GM23338 (cell line): ENCODE measurements around the gene HMOX1. TPM values are rescaled to one million over a fixed set of nuclear protein-coding genes. Genes with fewer than 3 reads are reported as not detected.

Experiments
- ATAC-seq: fragments of 200-7000 bp; cut with Tn5 transposase; 3 replicates; pipeline ENCODE4 v1.9.1; 2020
- DNase-seq: peaks from one replicate; pipeline ENCODE4 v3.0.0-alpha.2; 2015; ENCODE audit warnings: low spot score
- H2AFZ ChIP-seq: fragments of 200-600 bp; sonication (generic); 2 replicates; pipeline ENCODE4 v1.8.0; 2016; ENCODE audit warnings: antibody characterized with exemption, mild to moderate bottlenecking, moderate library complexity
- H3F3A ChIP-seq: fragments of 200-600 bp; sonication (generic); replicated peaks from 2 replicates; pipeline ENCODE4 v1.8.0; 2017; ENCODE audit warnings: antibody characterized with exemption, mixed run types, low read depth
- H3K27ac ChIP-seq: fragments of 200-600 bp; sonication (generic); 2 replicates; pipeline ENCODE4 v1.6.1; 2016; ENCODE audit warnings: low read depth
- H3K27me3 ChIP-seq: fragments of 200-600 bp; sonication (generic); 2 replicates; pipeline ENCODE4 v1.8.0; 2016; ENCODE audit warnings: mild to moderate bottlenecking, mixed run types, moderate library complexity; ENCODE audit not compliant: insufficient read depth
- H3K36me3 ChIP-seq: fragments of 200-600 bp; sonication (generic); 2 replicates; pipeline ENCODE4 v1.8.0; 2016; ENCODE audit warnings: mild to moderate bottlenecking; ENCODE audit not compliant: insufficient read depth
- H3K4me1 ChIP-seq: fragments of 200-600 bp; sonication (generic); 2 replicates; pipeline ENCODE4 v1.8.0; 2016; ENCODE audit warnings: mild to moderate bottlenecking, moderate library complexity; ENCODE audit not compliant: insufficient read depth
- H3K4me2 ChIP-seq: fragments of 200-600 bp; sonication (generic); 2 replicates; pipeline ENCODE4 v1.7.1; 2017; ENCODE audit warnings: mixed run types
- H3K4me3 ChIP-seq: fragments of 200-600 bp; sonication (generic); 2 replicates; pipeline ENCODE4 v1.6.1; 2016; ENCODE audit warnings: mixed run types
- H3K79me2 ChIP-seq: fragments of 200-600 bp; sonication (generic); replicated peaks from 2 replicates; pipeline ENCODE4 v1.8.0; 2017; ENCODE audit warnings: mild to moderate bottlenecking; ENCODE audit not compliant: insufficient read depth
- H3K9me2 ChIP-seq: fragments of 200-600 bp; sonication (generic); 2 replicates; pipeline ENCODE4 v1.8.0; 2017; ENCODE audit not compliant: insufficient read depth
- H4K20me1 ChIP-seq: fragments of 200-600 bp; sonication (generic); replicated peaks from 2 replicates; pipeline ENCODE4 v1.8.0; 2017; ENCODE audit warnings: mild to moderate bottlenecking; ENCODE audit not compliant: insufficient read depth
- H3K27ac Mint-ChIP-seq: 2 replicates; pipeline ENCODE4 v1.8.0; 2020; ENCODE audit warnings: inconsistent platforms, mild to moderate bottlenecking, moderate library complexity, mixed read lengths
- H3K27me3 Mint-ChIP-seq: 3 replicates; pipeline ENCODE4 v1.8.0; 2022; ENCODE audit warnings: low read depth, mild to moderate bottlenecking, moderate library complexity, mixed read lengths, inconsistent platforms; ENCODE audit not compliant: insufficient read depth, poor library complexity
- H3K36me3 Mint-ChIP-seq: 3 replicates; pipeline ENCODE4 v1.8.0; 2021; ENCODE audit warnings: low read depth, mild to moderate bottlenecking, inconsistent platforms, moderate library complexity, mixed read lengths
- H3K4me1 Mint-ChIP-seq: 3 replicates; pipeline ENCODE4 v1.8.0; 2020; ENCODE audit warnings: mild to moderate bottlenecking, inconsistent platforms, mixed read lengths
- H3K4me3 Mint-ChIP-seq: 3 replicates; pipeline ENCODE4 v1.8.0; 2021; ENCODE audit warnings: moderate library complexity, mild to moderate bottlenecking, inconsistent platforms, mixed read lengths
- H3K9me3 Mint-ChIP-seq: 3 replicates; pipeline ENCODE4 v1.8.0; 2020; ENCODE audit warnings: moderate library complexity, mild to moderate bottlenecking, inconsistent platforms, mixed read lengths
- CTCF ChIP-seq, 2 experiments: fragments of 200-600 bp in 1 of 2; sonication (generic) in 1 of 2; conservative IDR thresholded peaks; 2 replicates each; pipeline versions ENCODE4 v1.5.1 to v1.6.1; 2016 to 2017; ENCODE audit warnings: antibody characterized with exemption in 2 of 2, low read depth in 2 of 2, mild to moderate bottlenecking in 2 of 2, moderate library complexity in 1 of 2
- ETS1 ChIP-seq: IDR thresholded peaks from 2 replicates; pipeline ENCODE4 v1.6.1; 2016; ENCODE audit warnings: antibody characterized with exemption
- EZH2 ChIP-seq: fragments of 200-600 bp; sonication (generic); IDR thresholded peaks from one replicate; pipeline ENCODE4 v1.8.0; 2017; ENCODE audit warnings: antibody characterized with exemption, mild to moderate bottlenecking, low read depth; ENCODE audit not compliant: unreplicated experiment
- EZH2phosphoT487 ChIP-seq: fragments of 200-600 bp; sonication (generic); IDR thresholded peaks from one replicate; pipeline ENCODE4 v1.8.1; 2018; ENCODE audit warnings: antibody characterized with exemption; ENCODE audit not compliant: unreplicated experiment
- NANOG ChIP-seq: IDR thresholded peaks from 2 replicates; pipeline ENCODE4 v1.6.1; 2016; ENCODE audit warnings: antibody characterized with exemption, borderline replicate concordance
- STAT1 ChIP-seq: IDR thresholded peaks from one replicate; pipeline ENCODE4 v1.6.1; 2016; ENCODE audit warnings: antibody characterized with exemption; ENCODE audit not compliant: unreplicated experiment
- ZNF331 ChIP-seq: fragments of 250-450 bp; sonication (Bioruptor Pico); IDR thresholded peaks from 2 replicates; pipeline ENCODE4 v1.5.0; 2020; ENCODE audit warnings: low read depth, mild to moderate bottlenecking, moderate library complexity
- polyA plus RNA-seq: library from polyadenylated mRNA; unstranded; fragments of >200 nt; fragmentation: Nextera tagmentation; extraction: Ambion mirVana; gene quantifications from 2 replicates; pipeline ENCODE4 v1.2.1, GENCODE V29; 2016
- total RNA-seq: library from RNA; depleted of rRNA; stranded (reverse); fragments of >200 nt; shearing (Covaris generic); gene quantifications from 2 replicates; pipeline ENCODE4 v1.2.3, GENCODE V29; 2014

Gene HMOX1
- total and polyA plus RNA-seq, 2 experiments from 2014 or later, result 10.9 to 22.6 TPM

- no peaks in the 10 kb centered on the region for H3K9me2 ChIP-seq
- H3F3A ChIP-seq, result 0 out of 2 replicates have a peak, but pooled peaks cover 12% of the 10 kb centered on the region
- no peak overlapping the region for H3K4me3 Mint-ChIP-seq
- peaks cover 93% of the 10 kb centered on the region for H3K36me3 ChIP-seq
- no peak overlapping the region; the same call in 1 of the 2 replicates for H3K27ac ChIP-seq
- DNase-seq (no peak), ATAC-seq (no peak)
- TF ChIP-seq CTCF (conservative IDR thresholded peaks at IDR 0.05; ENCODE audit: low read depth in 2 of 2), result no peak
- no peaks in the 10 kb centered on the region; the same call in 2 of the 3 replicates for H3K4me1 Mint-ChIP-seq
- no peak overlapping the region for H3K4me3 ChIP-seq
- no peaks in the 10 kb centered on the region for H3K4me1 ChIP-seq
- H3K4me2 ChIP-seq, result no peak overlapping the region
- H4K20me1 ChIP-seq, result peaks cover 4% of the 10 kb centered on the region
- H3K36me3 Mint-ChIP-seq, result peaks cover 99% of the 10 kb centered on the region
- no peak overlapping the region for H2AFZ ChIP-seq
- H3K27ac Mint-ChIP-seq, result no peak overlapping the region
- no peaks in the 10 kb centered on the region for H3K27me3 ChIP-seq
- no peaks in the 10 kb centered on the region for H3K9me3 Mint-ChIP-seq
- peaks cover 13% of the 10 kb centered on the region; the same call in 1 of the 2 replicates for H3K79me2 ChIP-seq
- H3K27me3 Mint-ChIP-seq, result peaks cover 18% of the 10 kb centered on the region
Observed at GRCh38 chr22:35410663-35411034, 29.8 kb downstream of the HMOX1 start.

- no peaks in the 10 kb centered on the region for H3K9me2 ChIP-seq
- peaks cover 93% of the 10 kb centered on the region for H3K36me3 ChIP-seq
- H3F3A ChIP-seq, result 0 out of 2 replicates have a peak, but pooled peaks cover 12% of the 10 kb centered on the region
- no peak for DNase-seq
- H2AFZ ChIP-seq, result no peak overlapping the region
- Mint-ChIP-seq H3K36me3 (peaks cover 99% of the 10 kb centered on the region), H3K4me3 (no peak overlapping the region), H3K9me3 (no peaks in the 10 kb centered on the region), H3K27me3 (peaks cover 17% of the 10 kb centered on the region), H3K4me1 (no peaks in the 10 kb centered on the region; the same call in 2 of the 3 replicates), H3K27ac (peak overlapping the region; percentile 84)
- no peak overlapping the region for H3K4me2 ChIP-seq
- peaks cover 13% of the 10 kb centered on the region; the same call in 1 of the 2 replicates for H3K79me2 ChIP-seq
- peaks cover 4% of the 10 kb centered on the region for H4K20me1 ChIP-seq
- H3K4me3 ChIP-seq, result no peak overlapping the region
- no peaks in the 10 kb centered on the region for H3K4me1 ChIP-seq
- no peak overlapping the region for H3K27ac ChIP-seq
- TF ChIP-seq NANOG, result no peak
- 0 out of 4 replicates have a peak, but pooled peaks of 1 of the 2 experiments have one; percentile 13 for TF ChIP-seq CTCF (conservative IDR thresholded peaks at IDR 0.05; ENCODE audit: low read depth in 2 of 2)
- ATAC-seq, result no peak; the same call in 2 of the 3 replicates
- H3K27me3 ChIP-seq, result no peaks in the 10 kb centered on the region
Observed at GRCh38 chr22:35411102-35411501, 30.2 kb downstream of the HMOX1 start.

- no peaks in the 10 kb centered on the region for H3K9me3 Mint-ChIP-seq
- no peaks in the 10 kb centered on the region for H3K4me1 ChIP-seq
- H3K36me3 Mint-ChIP-seq, result peaks cover 98% of the 10 kb centered on the region
- DNase-seq, result no peak
- H3K4me2 ChIP-seq, result no peak overlapping the region
- ATAC-seq, result no peak
- H3K4me3 ChIP-seq, result no peak overlapping the region
- H3K4me1 Mint-ChIP-seq, result no peaks in the 10 kb centered on the region
- H3K27me3 ChIP-seq, result no peaks in the 10 kb centered on the region
- no peaks in the 10 kb centered on the region for H3K9me2 ChIP-seq
- H3K4me3 Mint-ChIP-seq, result no peak overlapping the region
- H2AFZ ChIP-seq, result no peak overlapping the region
- peaks cover 12% of the 10 kb centered on the region for H3K27me3 Mint-ChIP-seq
- peaks cover 13% of the 10 kb centered on the region; the same call in 1 of the 2 replicates for H3K79me2 ChIP-seq
- H3F3A ChIP-seq, result 0 out of 2 replicates have a peak, but pooled peaks cover 8% of the 10 kb centered on the region
- H3K27ac Mint-ChIP-seq, result no peak overlapping the region
- H4K20me1 ChIP-seq, result peaks cover 10% of the 10 kb centered on the region
- H3K36me3 ChIP-seq, result peaks cover 84% of the 10 kb centered on the region
- H3K27ac ChIP-seq, result no peak overlapping the region
- TF ChIP-seq CTCF (conservative IDR thresholded peaks at IDR 0.05; ENCODE audit: low read depth in 2 of 2) (no peak), STAT1 (no peak), EZH2 (no peak), NANOG (no peak), ZNF331 (CRISPR knock-in tag) (no peak), ETS1 (no peak), EZH2phosphoT487 (no peak)
Observed at GRCh38 chr22:35413624-35414023, 32.7 kb downstream of the HMOX1 start.
